Posterior cingulate gyrus (tissue), 11 donors: ENCODE results near the gene LRRC46.

Source experiments
- DNase-seq, 10 donors: peaks; one replicate each; pipeline versions ENCODE4 v3.0.0 to v3.0.0-alpha.2; 2020 to 2021; ENCODE audit warnings: mixed read lengths in 3 of 10
- intact Hi-C: fragments of 100-400 bp; cut with DNase I; formaldehyde crosslinking; loops from one replicate; pipeline ENCODE4 v1.15.1; 2023

LRRC46 gene

GRCh38 chr17:47822785-47823184 is 8.7 kb upstream of the LRRC46 start:
- DNase-seq, result peak in 3 of 10 donors; percentile 4 to 60 (median 26)
- intact Hi-C loops, result no loop called here

GRCh38 chr17:47823519-47823918 is 8.0 kb upstream of the LRRC46 start:
- peak in 2 of 10 donors; percentile 32 for DNase-seq
- intact Hi-C loops, result no loop called here

GRCh38 chr17:47829870-47830269 is 1.6 kb upstream of the LRRC46 start:
- intact Hi-C loops, result no loop called here
- peak in 1 of 10 donors; percentile 2 for DNase-seq

- intact Hi-C loops, result no loop called here
- DNase-seq, result peak in 2 of 10 donors; percentile 21 to 56
Observed at GRCh38 chr17:47830396-47831002, 971 bp upstream of the LRRC46 start.

GRCh38 chr17:47831934-47832327 is 461 bp downstream of the LRRC46 start:
- peak in 1 of 10 donors; percentile 47 for DNase-seq
- intact Hi-C loops, result no loop called here

- DNase-seq, result no peak
- intact Hi-C loops, result no loop called here
Observed at GRCh38 chr17:47834756-47835155, 3.3 kb downstream of the LRRC46 start.

- intact Hi-C loops, result no loop called here
- peak in 1 of 10 donors; percentile 76 for DNase-seq
Observed at GRCh38 chr17:47836601-47837000, 5.1 kb downstream of the LRRC46 start.

GRCh38 chr17:47837401-47838039 is 6.0 kb downstream of the LRRC46 start:
- peak in 1 of 10 donors; percentile 71 for DNase-seq
- intact Hi-C loops, result no loop called here

- peak in 1 of 10 donors; percentile 62 for DNase-seq
- intact Hi-C loops, result no loop called here
Observed at GRCh38 chr17:47838636-47839035, 7.2 kb downstream of the LRRC46 start.

GRCh38 chr17:47839071-47839470 is 7.6 kb downstream of the LRRC46 start:
- intact Hi-C loops, result no loop called here
- DNase-seq, result no peak

GRCh38 chr17:47840001-47840741 is 8.7 kb downstream of the LRRC46 start:
- intact Hi-C loops, result loop anchor here (5.0 to 10.0 kb wide), 2 partner anchors 135 to 182 kb away; partner anchors contain the start of gene CDK5RAP3
- peak in 2 of 10 donors; percentile 52 to 60 for DNase-seq

GRCh38 chr17:47840742-47841487 is 9.4 kb downstream of the LRRC46 start, which contains the start of gene SCRN2:
Gene SCRN2, minus strand, starts transcription at chr17:47841273. Its CDS starts 430 bp downstream, at chr17:47840843.
- intact Hi-C loops, result loop anchor here (1.0 to 10.0 kb wide), 3 partner anchors 49 to 181 kb away; partner anchors contain the start of gene CDK5RAP3
- peak; percentile 77 to 98 (median 87) for DNase-seq

GRCh38 chr17:47841488-47842291 is 10.2 kb downstream of the LRRC46 start:
- intact Hi-C loops, result loop anchor here (1.0 to 10.0 kb wide), 3 partner anchors 49 to 181 kb away; partner anchors contain the start of gene CDK5RAP3
- peak in 1 of 10 donors; percentile 63 for DNase-seq

GRCh38 chr17:47843391-47843730 is 11.9 kb downstream of the LRRC46 start:
- DNase-seq, result peak in 1 of 10 donors; percentile 26
- intact Hi-C loops, result loop anchor here (5.0 to 10.0 kb wide), 2 partner anchors 131 to 179 kb away; partner anchors contain the start of gene CDK5RAP3

GRCh38 chr17:47844227-47844626 is 12.8 kb downstream of the LRRC46 start:
- peak in 1 of 10 donors; percentile 25 for DNase-seq
- intact Hi-C loops, result loop anchor here (5.0 to 10.0 kb wide), 2 partner anchors 131 to 178 kb away; partner anchors contain the start of gene CDK5RAP3

GRCh38 chr17:47844814-47845715 is 13.6 kb downstream of the LRRC46 start:
- intact Hi-C loops, result loop anchor here (5.0 to 10.0 kb wide), 2 partner anchors 130 to 177 kb away; partner anchors contain the start of gene CDK5RAP3

GRCh38 chr17:47845716-47846075 is 14.2 kb downstream of the LRRC46 start:
- intact Hi-C loops, result loop anchor here (10.0 kb wide), 1 partner anchor 129 kb away; the partner anchor contains the start of gene CDK5RAP3
- DNase-seq, result peak in 1 of 10 donors; percentile 13

More at GRCh38 chr17:47844814-47845715, 13.6 kb downstream of the LRRC46 start:
- DNase-seq, result peak in 2 of 10 donors; percentile 29 to 61
